ENCODE measurements around the gene RCN1.

Gene RCN1

GRCh38 chr11:32079553-32079952 lies 11.3 kb upstream of the RCN1 start:
- DNase-seq (ENCODE audit: extremely low read depth, low read depth) = no peak
- no peak for TF ChIP-seq CTCF (IDR thresholded peaks at IDR 0.05; ENCODE audit: low read depth, low read length, missing control alignments)
- H3K4me3 ChIP-seq (replicated peaks; ENCODE audit: low read depth, low read length) = no peak overlapping the region

- DNase-seq (ENCODE audit: extremely low read depth, low read depth) = no peak
- H3K4me3 ChIP-seq (replicated peaks; ENCODE audit: low read depth, low read length) = no peak overlapping the region
- TF ChIP-seq CTCF (IDR thresholded peaks at IDR 0.05; ENCODE audit: low read depth, low read length, missing control alignments) = no peak
Measured at GRCh38 chr11:32080361-32080980, 10.4 kb upstream of the RCN1 start.

GRCh38 chr11:32081129-32081641 lies 9.7 kb upstream of the RCN1 start:
- TF ChIP-seq CTCF (IDR thresholded peaks at IDR 0.05; ENCODE audit: low read depth, low read length, missing control alignments) = no peak
- no peak overlapping the region for H3K4me3 ChIP-seq (replicated peaks; ENCODE audit: low read depth, low read length)
- DNase-seq (ENCODE audit: extremely low read depth, low read depth) = peak; percentile 77

- DNase-seq (ENCODE audit: extremely low read depth, low read depth) = no peak
- H3K4me3 ChIP-seq (replicated peaks; ENCODE audit: low read depth, low read length) = no peak overlapping the region
- no peak for TF ChIP-seq CTCF (IDR thresholded peaks at IDR 0.05; ENCODE audit: low read depth, low read length, missing control alignments)
Measured at GRCh38 chr11:32081901-32082300, 9.0 kb upstream of the RCN1 start.

GRCh38 chr11:32082346-32082986 lies 8.4 kb upstream of the RCN1 start:
- no peak for DNase-seq (ENCODE audit: extremely low read depth, low read depth)
- H3K4me3 ChIP-seq (replicated peaks; ENCODE audit: low read depth, low read length) = no peak overlapping the region
- TF ChIP-seq CTCF (IDR thresholded peaks at IDR 0.05; ENCODE audit: low read depth, low read length, missing control alignments) = no peak

GRCh38 chr11:32087597-32087996 lies 3.3 kb upstream of the RCN1 start:
- no peak overlapping the region for H3K4me3 ChIP-seq (replicated peaks; ENCODE audit: low read depth, low read length)
- DNase-seq (ENCODE audit: extremely low read depth, low read depth) = no peak
- no peak for TF ChIP-seq CTCF (IDR thresholded peaks at IDR 0.05; ENCODE audit: low read depth, low read length, missing control alignments)

Measured in HFF-Myc (cell line).